H9 (cell line): ENCODE data around the gene PPM1J. TPM values are rescaled to one million over a fixed set of nuclear protein-coding genes. Genes with fewer than 3 reads are reported as not detected.

Source experiments
- DNase-seq: peaks from one replicate; pipeline ENCODE4 v3.0.0-alpha.2; 2017
- H2AFZ ChIP-seq: one replicate; pipeline ENCODE4 v1.6.1; 2013; ENCODE audit warnings: mild to moderate bottlenecking, low read length, control low read depth, moderate library complexity
- H2AK5ac ChIP-seq: 2 replicates; pipeline ENCODE4 v1.6.1; 2013; ENCODE audit warnings: low read length, control low read depth, mixed read lengths; ENCODE audit not compliant: insufficient read length
- H2BK120ac ChIP-seq: one replicate; pipeline ENCODE4 v1.6.1; 2013; ENCODE audit warnings: low read depth, mild to moderate bottlenecking, low read length, control low read depth, inconsistent platforms; ENCODE audit not compliant: poor library complexity, severe bottlenecking
- H2BK12ac ChIP-seq: 2 replicates; pipeline ENCODE4 v1.6.1; 2013; ENCODE audit warnings: low read length, control low read depth, mixed read lengths, low read depth; ENCODE audit not compliant: insufficient read length
- H2BK15ac ChIP-seq: 2 replicates; pipeline ENCODE4 v1.6.1; 2013; ENCODE audit warnings: low read depth, low read length, control low read depth
- H2BK20ac ChIP-seq: one replicate; pipeline ENCODE4 v1.6.1; 2013; ENCODE audit warnings: low read depth, mild to moderate bottlenecking, low read length, control low read depth, inconsistent platforms; ENCODE audit not compliant: poor library complexity, severe bottlenecking
- H2BK5ac ChIP-seq: 2 replicates; pipeline ENCODE4 v1.6.1; 2013; ENCODE audit warnings: low read length, control low read depth, mixed read lengths; ENCODE audit not compliant: insufficient read length
- H3K14ac ChIP-seq: 2 replicates; pipeline ENCODE4 v1.6.1; 2013; ENCODE audit warnings: low read length, control low read depth; ENCODE audit not compliant: insufficient read depth
- H3K18ac ChIP-seq: 2 replicates; pipeline ENCODE4 v1.6.1; 2013; ENCODE audit warnings: low read depth, mild to moderate bottlenecking, mixed read lengths, low read length, control low read depth; ENCODE audit not compliant: insufficient read length
- H3K23ac ChIP-seq: 2 replicates; pipeline ENCODE4 v1.6.1; 2013; ENCODE audit warnings: low read length, control low read depth, mixed read lengths, low read depth; ENCODE audit not compliant: insufficient read length
- H3K23me2 ChIP-seq: 2 replicates; pipeline ENCODE4 v1.6.1; 2013; ENCODE audit warnings: low read depth, mild to moderate bottlenecking, mixed read lengths, low read length, control low read depth; ENCODE audit not compliant: insufficient read length, poor library complexity, severe bottlenecking
- H3K27ac ChIP-seq: 2 replicates; pipeline ENCODE4 v1.5.1; 2013; ENCODE audit warnings: low read length, control low read depth, mixed read lengths, low read depth; ENCODE audit not compliant: insufficient read length
- H3K27me3 ChIP-seq: 2 replicates; pipeline ENCODE4 v1.6.1; 2013; ENCODE audit warnings: low read length, control low read depth, inconsistent platforms; ENCODE audit not compliant: insufficient read depth
- H3K4ac ChIP-seq: 2 replicates; pipeline ENCODE4 v1.6.1; 2013; ENCODE audit warnings: low read depth, mild to moderate bottlenecking, control low read depth, inconsistent platforms, low read length, moderate library complexity
- H3K4me1 ChIP-seq: 2 replicates; pipeline ENCODE4 v1.6.1; 2013; ENCODE audit warnings: low read length, control low read depth, inconsistent platforms; ENCODE audit not compliant: insufficient read depth
- H3K4me2 ChIP-seq: 2 replicates; pipeline ENCODE4 v1.6.1; 2013; ENCODE audit warnings: low read length, control low read depth, mixed read lengths; ENCODE audit not compliant: insufficient read length, insufficient read depth
- H3K56ac ChIP-seq: 2 replicates; pipeline ENCODE4 v1.6.1; 2013; ENCODE audit warnings: low read depth, mild to moderate bottlenecking, mixed read lengths, low read length, control low read depth; ENCODE audit not compliant: insufficient read length
- H3K79me1 ChIP-seq: 2 replicates; pipeline ENCODE4 v1.6.1; 2013; ENCODE audit warnings: low read depth, mild to moderate bottlenecking, moderate library complexity, low read length, control low read depth, inconsistent platforms; ENCODE audit not compliant: insufficient read depth, poor library complexity, severe bottlenecking
- H3K79me2 ChIP-seq: 2 replicates; pipeline ENCODE4 v1.6.1; 2013; ENCODE audit warnings: low read length, control low read depth, inconsistent platforms; ENCODE audit not compliant: insufficient read depth
- H3K9ac ChIP-seq: 2 replicates; pipeline ENCODE4 v1.6.1; 2013; ENCODE audit warnings: low read length, control low read depth, mixed read lengths; ENCODE audit not compliant: insufficient read length; ENCODE audit errors: extremely low read depth
- H3K9me3 ChIP-seq: one replicate; pipeline ENCODE4 v1.6.1; 2013; ENCODE audit warnings: low read depth, low read length, inconsistent platforms; ENCODE audit not compliant: control insufficient read depth
- H3T11ph ChIP-seq: one replicate; pipeline ENCODE4 v1.6.1; 2013; ENCODE audit warnings: mild to moderate bottlenecking, low read length, control low read depth, inconsistent platforms
- H4K20me1 ChIP-seq: one replicate; pipeline ENCODE4 v1.6.1; 2013; ENCODE audit not compliant: control insufficient read depth, insufficient read length, insufficient read depth
- H4K5ac ChIP-seq: 2 replicates; pipeline ENCODE4 v1.6.1; 2013; ENCODE audit warnings: low read depth, mild to moderate bottlenecking, mixed read lengths, low read length, control low read depth; ENCODE audit not compliant: insufficient read length
- H4K8ac ChIP-seq: replicated peaks from 2 replicates; pipeline ENCODE4 v1.6.1; 2013; ENCODE audit warnings: low read length, control low read depth, mixed read lengths, low read depth; ENCODE audit not compliant: insufficient read length
- H4K91ac ChIP-seq: 2 replicates; pipeline ENCODE4 v1.6.1; 2013; ENCODE audit warnings: low read depth, mild to moderate bottlenecking, moderate library complexity, mixed read lengths, low read length, control low read depth; ENCODE audit not compliant: insufficient read length
- H3K27ac Mint-ChIP-seq, 3 experiments: 2 replicates in 2 of 3; 3 replicates in 1 of 3; pipeline ENCODE4 v1.8.0; 2020 to 2021; ENCODE audit warnings: mixed read lengths in 3 of 3, mild to moderate bottlenecking in 1 of 3, moderate library complexity in 1 of 3
- H3K27me3 Mint-ChIP-seq: 2 replicates; pipeline ENCODE4 v1.8.0; 2021; ENCODE audit warnings: low read depth, mild to moderate bottlenecking, moderate library complexity, mixed read lengths
- H3K36me3 Mint-ChIP-seq, 3 experiments: 2 replicates in 2 of 3; 3 replicates in 1 of 3; pipeline ENCODE4 v1.8.0; 2020 to 2021; ENCODE audit warnings: low read depth in 3 of 3, mixed read lengths in 3 of 3; ENCODE audit not compliant: insufficient read depth in 1 of 3
- H3K4me1 Mint-ChIP-seq, 2 experiments: 2 replicates each; pipeline ENCODE4 v1.8.0; 2020; ENCODE audit warnings: mixed read lengths in 2 of 2
- H3K4me3 Mint-ChIP-seq, 2 experiments: 2 replicates in 1 of 2; 3 replicates in 1 of 2; pipeline ENCODE4 v1.8.0; 2020 to 2021; ENCODE audit warnings: mild to moderate bottlenecking in 2 of 2, mixed read lengths in 2 of 2, moderate library complexity in 1 of 2
- H3K9me3 Mint-ChIP-seq, 2 experiments: 2 replicates in 1 of 2; 3 replicates in 1 of 2; pipeline ENCODE4 v1.8.0; 2020; ENCODE audit warnings: mild to moderate bottlenecking in 2 of 2, mixed read lengths in 2 of 2, moderate library complexity in 1 of 2
- WGBS: extraction: QIAGEN DNeasy Blood & Tissue Kit; methylation state at CpG from one replicate; pipeline ENCODE4 v1.1.7; 2013; ENCODE audit warnings: missing lambda C conversion rate, low lambda C conversion rate, mixed read lengths; ENCODE audit not compliant: insufficient read length; ENCODE audit errors: extremely low coverage; 5-methylcytosine and 5-hydroxymethylcytosine counted together
- total RNA-seq: library from RNA; stranded (reverse); gene quantifications from 2 replicates; pipeline ENCODE4 v1.2.1, GENCODE V29; 2021
- TF ChIP-seq, protein P1 (sequence below): fragments of 200-600 bp; sonication (generic); conservative IDR thresholded peaks from 3 replicates; pipeline ENCODE4 v1.8.0; 2021; ENCODE audit warnings: antibody characterized with exemption, mild to moderate bottlenecking

PPM1J gene
- total RNA-seq, 1 experiment from 2014 or later = 12.7 TPM

DNA sequence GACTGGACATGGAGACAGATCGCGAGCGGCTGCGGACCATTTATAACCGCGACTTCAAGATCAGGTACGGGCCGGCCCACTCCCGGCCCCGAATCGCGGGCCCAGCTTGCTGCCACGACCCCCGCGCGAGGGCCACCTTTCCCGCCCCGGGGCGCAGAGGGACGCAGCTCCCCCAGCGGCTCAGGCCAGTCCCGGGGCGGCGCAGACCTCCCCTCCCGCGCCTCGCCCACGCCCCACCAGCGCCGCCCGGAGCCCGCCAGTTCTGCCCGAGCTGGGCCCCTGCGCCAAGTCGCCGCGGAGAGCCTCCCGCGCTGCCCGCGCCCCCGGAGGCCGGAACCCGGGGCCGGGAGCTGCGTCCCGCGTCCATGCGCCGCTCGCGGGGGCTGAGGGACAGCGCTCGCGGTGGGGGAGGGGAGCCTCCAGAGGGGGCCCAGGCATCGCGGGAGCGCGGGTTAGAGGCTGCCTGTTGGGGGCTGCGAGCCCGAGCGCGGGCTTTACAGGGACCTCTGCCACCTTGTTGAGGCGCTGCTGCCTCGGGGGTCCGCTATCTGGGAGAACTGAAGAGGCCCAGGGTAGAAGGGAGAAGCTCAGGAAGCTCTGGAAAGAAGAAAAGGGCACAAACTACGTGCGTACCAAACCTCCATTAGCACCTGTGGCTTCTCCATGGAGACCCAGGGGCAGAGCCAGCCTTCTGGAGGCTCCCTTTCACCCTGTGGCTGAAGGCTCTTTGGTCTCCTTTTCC is 40.0 kb downstream of the PPM1J start:
- H3K23me2 ChIP-seq = peaks cover 14% of the 10 kb centered on the region
- no peak overlapping the region for H4K91ac ChIP-seq
- peaks cover 5% of the 10 kb centered on the region; the same call in 1 of the 2 replicates for H3K79me2 ChIP-seq
- Mint-ChIP-seq H3K9me3 (no peaks in the 10 kb centered on the region), H3K4me1 (peaks cover 49 to 53% of the 10 kb centered on the region in 2 experiments), H3K27me3 (peaks cover 12% of the 10 kb centered on the region), H3K36me3 (peaks cover 10 to 25% (median 14%) of the 10 kb centered on the region in 3 experiments; a peak in 5 of 7 replicates), H3K27ac (peak overlapping the region; percentile 94 to 96 (median 96); a peak in 4 of 7 replicates), H3K4me3 (peak overlapping the region; percentile 90 to 95)
- peak overlapping the region; percentile 79 for H3K9ac ChIP-seq
- no peak overlapping the region for H3K56ac ChIP-seq
- no peak overlapping the region for H3T11ph ChIP-seq
- H2BK120ac ChIP-seq = no peak overlapping the region
- H3K23ac ChIP-seq = no peak overlapping the region
- no CpG with 5 or more reads among the region's 68 CpGs for WGBS
- TF ChIP-seq, protein P1, sequence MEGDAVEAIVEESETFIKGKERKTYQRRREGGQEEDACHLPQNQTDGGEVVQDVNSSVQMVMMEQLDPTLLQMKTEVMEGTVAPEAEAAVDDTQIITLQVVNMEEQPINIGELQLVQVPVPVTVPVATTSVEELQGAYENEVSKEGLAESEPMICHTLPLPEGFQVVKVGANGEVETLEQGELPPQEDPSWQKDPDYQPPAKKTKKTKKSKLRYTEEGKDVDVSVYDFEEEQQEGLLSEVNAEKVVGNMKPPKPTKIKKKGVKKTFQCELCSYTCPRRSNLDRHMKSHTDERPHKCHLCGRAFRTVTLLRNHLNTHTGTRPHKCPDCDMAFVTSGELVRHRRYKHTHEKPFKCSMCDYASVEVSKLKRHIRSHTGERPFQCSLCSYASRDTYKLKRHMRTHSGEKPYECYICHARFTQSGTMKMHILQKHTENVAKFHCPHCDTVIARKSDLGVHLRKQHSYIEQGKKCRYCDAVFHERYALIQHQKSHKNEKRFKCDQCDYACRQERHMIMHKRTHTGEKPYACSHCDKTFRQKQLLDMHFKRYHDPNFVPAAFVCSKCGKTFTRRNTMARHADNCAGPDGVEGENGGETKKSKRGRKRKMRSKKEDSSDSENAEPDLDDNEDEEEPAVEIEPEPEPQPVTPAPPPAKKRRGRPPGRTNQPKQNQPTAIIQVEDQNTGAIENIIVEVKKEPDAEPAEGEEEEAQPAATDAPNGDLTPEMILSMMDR = no peak; the same call in 2 of the 3 replicates
- peak; percentile 62 for DNase-seq
- no peak overlapping the region for H2BK20ac ChIP-seq
- no peaks in the 10 kb centered on the region for H3K79me1 ChIP-seq
- peak overlapping the region; percentile 34 for H3K27ac ChIP-seq
- H4K8ac ChIP-seq = no peak overlapping the region
- no peak overlapping the region; the same call in 1 of the 2 replicates for H3K4ac ChIP-seq
- no peak overlapping the region for H2BK15ac ChIP-seq
- no peak overlapping the region for H4K5ac ChIP-seq
- H3K4me1 ChIP-seq = peaks cover 6% of the 10 kb centered on the region
- no peaks in the 10 kb centered on the region for H4K20me1 ChIP-seq
- H3K4me2 ChIP-seq = peak overlapping the region; percentile 86
- peaks cover 6% of the 10 kb centered on the region; the same call in 1 of the 2 replicates for H3K27me3 ChIP-seq
- peak overlapping the region; percentile 79 for H3K18ac ChIP-seq
- H2BK12ac ChIP-seq = no peak overlapping the region
- peak overlapping the region; percentile 35 for H2AFZ ChIP-seq
- no peaks in the 10 kb centered on the region for H3K9me3 ChIP-seq
- H3K14ac ChIP-seq = peak overlapping the region; percentile 95
- H2BK5ac ChIP-seq = no peak overlapping the region
- no peak overlapping the region for H2AK5ac ChIP-seq
